ENCODE data around the gene CASP14.
"Not testable (repeated sequence)": the region's sequence is repeated elsewhere in the genome, so short reads cannot be mapped to it uniquely, and the experiment has no call there.

The CASP14 gene

GRCh38 chr19:15048885-15049541 lies at the start of gene CASP14:
TSS of gene CASP14 (plus strand) at chr19:15049480. CDS start at chr19:15052252, 2,772 bp downstream.
- Histone ChIP-seq H3K9me3 (no peaks in the 10 kb centered on the region), H3K4me1 (no peaks in the 10 kb centered on the region), H3K4me3 (no peak within 1 kb of the TSS), H3K27me3 (no peaks in the 10 kb centered on the region), H3K36me3 (no peaks in the 10 kb centered on the region), H3K27ac (no peak within 1 kb of the TSS), H3K9ac (no peak within 1 kb of the TSS), H4K20me1 (no peaks in the 10 kb centered on the region), H3K4me2 (no peak within 1 kb of the TSS)
- no peak for TF ChIP-seq Cebpa-rat (IDR thresholded peaks at IDR 0.05)

GRCh38 chr19:15008308-15008707 lies 41.0 kb upstream of the CASP14 start:
- Histone ChIP-seq H3K36me3 (no peaks in the 10 kb centered on the region), H3K4me2 (no peak overlapping the region), H3K4me1 (no peaks in the 10 kb centered on the region; the same call in 1 of the 2 replicates), H3K27me3 (no peaks in the 10 kb centered on the region), H3K4me3 (no peak overlapping the region), H3K9ac (no peak overlapping the region), H3K9me3 (no peaks in the 10 kb centered on the region), H4K20me1 (no peaks in the 10 kb centered on the region), H3K27ac (no peak overlapping the region)
- no peak for TF ChIP-seq Cebpa-rat (IDR thresholded peaks at IDR 0.05)

GRCh38 chr19:15010501-15011300 lies 38.6 kb upstream of the CASP14 start:
- Histone ChIP-seq H3K4me1 (no peaks in the 10 kb centered on the region; the same call in 1 of the 2 replicates), H3K9ac (no peak overlapping the region), H3K4me2 (no peak overlapping the region), H3K27me3 (no peaks in the 10 kb centered on the region), H3K36me3 (no peaks in the 10 kb centered on the region), H3K27ac (no peak overlapping the region), H3K9me3 (no peaks in the 10 kb centered on the region), H4K20me1 (no peaks in the 10 kb centered on the region), H3K4me3 (no peak overlapping the region)
- TF ChIP-seq Cebpa-rat (IDR thresholded peaks at IDR 0.05) = no peak

GRCh38 chr19:15014579-15014978 lies 34.7 kb upstream of the CASP14 start:
- Histone ChIP-seq H3K36me3 (no peaks in the 10 kb centered on the region), H3K9ac (no peak overlapping the region), H3K4me3 (no peak overlapping the region), H3K27me3 (no peaks in the 10 kb centered on the region), H3K27ac (no peak overlapping the region), H3K4me2 (no peak overlapping the region), H3K4me1 (no peaks in the 10 kb centered on the region), H3K9me3 (no peaks in the 10 kb centered on the region), H4K20me1 (no peaks in the 10 kb centered on the region; the same call in 1 of the 2 replicates)
- no peak for TF ChIP-seq Cebpa-rat (IDR thresholded peaks at IDR 0.05)

GRCh38 chr19:15015946-15016542 lies 33.2 kb upstream of the CASP14 start:
- no peaks in the 10 kb centered on the region for H3K9me3 ChIP-seq
- H3K27me3 ChIP-seq = no peaks in the 10 kb centered on the region
- no peaks in the 10 kb centered on the region for H3K4me1 ChIP-seq
- no peak overlapping the region for H3K27ac ChIP-seq
- no peak for TF ChIP-seq Cebpa-rat (IDR thresholded peaks at IDR 0.05)
- H3K36me3 ChIP-seq = no peaks in the 10 kb centered on the region
- H3K4me2 ChIP-seq = no peak overlapping the region
- H3K4me3 ChIP-seq = no peak overlapping the region
- no peak overlapping the region for H3K9ac ChIP-seq
- H4K20me1 ChIP-seq = no peaks in the 10 kb centered on the region; the same call in 1 of the 2 replicates

GRCh38 chr19:15018836-15019235 lies 30.4 kb upstream of the CASP14 start:
- H4K20me1 ChIP-seq, H3K9me3 ChIP-seq, H3K4me2 ChIP-seq, H3K4me3 ChIP-seq, H3K36me3 ChIP-seq, H3K9ac ChIP-seq, H3K27ac ChIP-seq, H3K4me1 ChIP-seq, H3K27me3 ChIP-seq: not testable (repeated sequence)

- Histone ChIP-seq H3K9ac (no peak overlapping the region), H3K4me1 (no peaks in the 10 kb centered on the region), H3K27me3 (no peaks in the 10 kb centered on the region), H3K4me3 (no peak overlapping the region), H3K4me2 (no peak overlapping the region), H3K27ac (no peak overlapping the region), H4K20me1 (no peaks in the 10 kb centered on the region; the same call in 1 of the 2 replicates), H3K36me3 (no peaks in the 10 kb centered on the region), H3K9me3 (no peaks in the 10 kb centered on the region)
- TF ChIP-seq Cebpa-rat (IDR thresholded peaks at IDR 0.05) = no peak
Observed at GRCh38 chr19:15021286-15022007, 27.8 kb upstream of the CASP14 start.

- no peaks in the 10 kb centered on the region for H3K27me3 ChIP-seq
- H3K4me2 ChIP-seq = no peak overlapping the region
- no peaks in the 10 kb centered on the region for H3K36me3 ChIP-seq
- H3K9me3 ChIP-seq = no peaks in the 10 kb centered on the region
- H4K20me1 ChIP-seq = no peaks in the 10 kb centered on the region
- no peak overlapping the region for H3K9ac ChIP-seq
- no peak for TF ChIP-seq Cebpa-rat (IDR thresholded peaks at IDR 0.05)
- H3K27ac ChIP-seq = no peak overlapping the region
- H3K4me3 ChIP-seq = no peak overlapping the region
- no peaks in the 10 kb centered on the region for H3K4me1 ChIP-seq
Observed at GRCh38 chr19:15022752-15023151, 26.5 kb upstream of the CASP14 start.

GRCh38 chr19:15025217-15025616 lies 24.1 kb upstream of the CASP14 start:
- Histone ChIP-seq H3K27ac (no peak overlapping the region), H3K4me2 (no peak overlapping the region), H3K27me3 (no peaks in the 10 kb centered on the region), H4K20me1 (no peaks in the 10 kb centered on the region), H3K9me3 (no peaks in the 10 kb centered on the region), H3K4me3 (no peak overlapping the region), H3K4me1 (no peaks in the 10 kb centered on the region), H3K9ac (no peak overlapping the region), H3K36me3 (no peaks in the 10 kb centered on the region)
- no peak for TF ChIP-seq Cebpa-rat (IDR thresholded peaks at IDR 0.05)
